Glomerular visceral epithelial cell (primary cell): ENCODE results near the gene PNRC1.
"Not testable (repeated sequence)": the region's sequence is repeated elsewhere in the genome, so short reads cannot be mapped to it uniquely, and the experiment has no call there.

Source experiments
- DNase-seq: peaks from one replicate; pipeline ENCODE4 v3.0.0-alpha.2; 2016; ENCODE audit errors: extremely low spot score

PNRC1 gene

DNA sequence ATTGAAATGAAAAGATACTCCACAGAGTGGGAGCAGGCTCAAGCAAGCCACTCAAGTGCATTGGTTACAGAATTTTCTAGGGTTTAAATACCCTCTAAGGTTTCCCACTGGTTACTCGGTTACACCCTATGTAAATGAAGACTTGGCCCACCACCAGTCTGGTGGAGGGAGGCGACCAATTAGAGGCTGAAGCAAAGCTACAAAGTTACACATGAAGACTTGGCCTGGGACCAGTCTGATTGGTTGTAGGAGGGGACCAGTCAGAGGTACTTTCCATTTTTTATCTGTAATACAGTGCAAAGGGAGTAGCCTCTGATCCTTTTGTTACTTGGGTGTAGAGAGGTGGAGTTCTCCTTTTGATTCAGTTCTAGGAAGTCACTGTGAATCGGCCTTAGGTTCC, 29.7 kb downstream of the PNRC1 start:
- no peak for DNase-seq

DNA sequence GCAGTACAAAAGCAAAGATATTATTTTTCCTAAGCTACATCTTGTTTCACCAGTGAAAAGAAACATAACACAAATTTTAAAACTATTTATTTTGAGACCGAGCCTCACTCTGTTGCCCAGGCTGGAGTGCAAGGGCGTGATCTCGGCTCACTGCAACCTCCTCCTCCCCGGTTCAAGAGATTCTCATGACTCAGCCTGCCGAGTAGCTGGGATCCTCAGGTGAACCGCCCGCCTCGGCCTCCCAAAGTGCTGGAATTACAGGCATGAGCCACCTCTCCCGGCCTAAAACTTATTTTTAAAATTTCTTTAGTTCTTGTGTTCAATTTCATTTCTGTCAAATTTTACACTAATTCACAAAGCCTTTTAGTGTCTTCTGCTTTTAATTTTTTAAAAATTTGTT, 31.4 kb downstream of the PNRC1 start:
- DNase-seq, result no peak

DNA sequence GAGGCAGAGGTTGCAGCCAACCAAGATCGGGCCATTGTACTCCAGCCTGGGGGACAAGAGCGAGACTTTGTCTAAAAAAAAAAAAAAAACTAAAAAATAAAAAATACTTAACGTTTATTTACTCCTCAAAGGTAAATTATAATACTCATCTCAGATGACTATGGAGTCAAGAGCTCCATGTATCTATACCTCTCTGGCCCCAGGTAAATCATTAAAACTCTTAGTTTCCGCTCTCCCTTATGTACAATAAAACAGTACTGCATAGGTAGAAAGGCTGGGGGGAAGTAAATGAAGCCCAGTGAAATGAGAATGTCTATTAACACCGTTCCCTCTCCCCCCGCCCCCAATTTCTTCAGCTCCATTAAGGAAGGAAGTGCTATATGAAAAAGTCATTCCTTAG, 36.2 kb downstream of the PNRC1 start:
- no peak for DNase-seq

DNA sequence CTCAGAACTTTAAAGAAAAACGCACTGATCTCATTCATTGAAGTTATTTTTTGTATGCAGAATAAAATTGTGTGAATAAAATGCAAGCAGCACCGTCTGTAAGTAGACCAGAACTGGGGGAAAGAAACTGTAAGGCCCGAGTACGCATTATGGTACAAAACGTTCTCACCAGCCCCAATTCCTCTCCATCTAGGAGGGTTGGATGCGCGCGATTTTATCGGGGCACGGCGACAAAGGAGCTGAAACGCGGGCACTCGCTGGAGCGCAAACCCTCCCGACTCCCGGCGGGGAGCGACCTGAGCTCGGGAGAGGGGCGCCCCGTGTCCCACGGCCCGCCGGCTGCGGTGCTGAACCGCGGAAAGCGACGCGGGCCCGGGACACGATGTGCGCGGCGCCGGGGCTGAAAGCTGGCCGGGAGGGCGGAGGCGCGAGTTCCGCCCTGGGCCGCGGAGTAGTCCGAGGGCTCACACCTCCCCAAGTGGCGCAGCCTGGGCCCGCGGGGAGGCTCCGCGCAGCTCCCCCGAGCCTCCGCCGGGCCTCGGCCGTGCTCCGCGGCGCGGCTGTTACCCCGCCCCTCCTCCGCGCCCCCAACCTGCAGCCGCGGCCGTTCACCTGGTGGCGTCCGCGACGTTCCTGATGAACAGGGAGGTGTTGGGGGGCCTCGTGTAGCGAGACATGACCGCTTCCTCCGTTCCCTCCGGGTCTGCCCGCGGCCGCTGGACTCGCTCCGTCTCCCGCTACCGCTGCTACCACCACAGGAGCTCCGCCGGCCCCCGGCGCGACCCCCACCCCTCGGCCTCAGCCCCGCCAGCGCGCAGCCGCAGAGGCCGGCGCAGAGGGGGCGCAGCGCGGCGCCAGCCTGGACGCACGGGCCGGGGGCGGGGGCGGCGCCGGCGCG, 36.9 kb downstream of the PNRC1 start, which contains the start of gene SRSF12:
Gene SRSF12, minus strand, starts transcription at position 861 of the 898 bp plus-strand sequence. Its CDS starts 184 bp downstream, at position 677.
- peak; percentile 34 for DNase-seq

DNA sequence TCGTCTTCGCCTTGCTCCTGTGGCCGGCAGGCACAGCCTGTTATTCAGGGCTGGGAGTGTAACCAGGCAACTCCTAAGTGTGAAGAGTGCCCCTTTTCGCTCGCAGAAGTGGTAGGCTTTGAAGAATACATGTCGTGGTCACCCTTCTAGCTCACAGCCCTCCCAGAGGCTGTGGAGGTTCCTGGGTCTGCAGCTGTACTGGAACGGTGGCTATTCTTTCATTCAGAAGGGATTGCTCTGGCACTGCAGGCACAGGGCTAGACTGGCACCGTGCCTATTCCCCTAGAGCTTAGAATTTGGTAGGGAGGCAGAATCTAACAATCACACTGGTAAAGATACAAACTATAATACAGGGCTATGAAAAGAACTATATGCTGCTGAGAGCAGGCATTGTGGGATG, 38.4 kb downstream of the PNRC1 start:
- DNase-seq, result no peak

DNA sequence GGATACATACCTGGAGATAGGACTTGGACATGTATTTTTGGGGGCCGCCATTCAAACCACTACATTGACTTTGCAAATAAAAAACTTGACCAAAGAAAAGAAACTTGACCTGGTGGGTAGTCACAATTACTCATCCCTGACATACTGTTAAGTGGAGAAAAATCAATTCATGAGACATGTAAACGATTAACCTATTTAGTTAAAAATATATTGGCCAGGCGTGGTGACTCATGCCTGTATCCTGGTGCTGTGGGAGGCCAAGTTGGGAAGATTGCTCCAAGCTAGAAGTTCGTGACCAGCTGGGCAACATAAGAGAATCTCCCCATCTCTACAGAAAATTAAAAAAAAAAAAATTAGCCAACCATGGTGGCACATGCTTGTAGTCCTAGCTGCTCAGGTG, 39.8 kb downstream of the PNRC1 start:
- DNase-seq, result peak; percentile 94

DNA sequence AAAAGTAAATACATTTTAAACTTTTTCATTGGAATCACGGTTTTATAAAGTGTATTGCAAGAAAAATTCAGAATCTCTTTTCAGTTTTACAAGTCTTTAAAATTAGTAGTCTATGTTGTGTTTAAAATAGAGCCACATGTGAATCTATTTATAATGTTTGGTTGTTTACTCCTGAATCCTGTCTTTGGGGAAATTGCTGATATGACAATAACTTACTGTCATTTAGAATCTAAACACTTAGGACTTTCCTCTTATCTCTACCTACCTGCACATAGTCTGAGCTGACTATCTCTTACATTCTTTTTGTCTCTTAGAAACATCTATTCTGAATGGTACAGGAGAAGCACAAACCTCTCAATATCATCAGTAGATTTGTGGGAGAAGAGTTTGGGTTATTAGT, 41.4 kb downstream of the PNRC1 start:
- DNase-seq, result no peak

DNA sequence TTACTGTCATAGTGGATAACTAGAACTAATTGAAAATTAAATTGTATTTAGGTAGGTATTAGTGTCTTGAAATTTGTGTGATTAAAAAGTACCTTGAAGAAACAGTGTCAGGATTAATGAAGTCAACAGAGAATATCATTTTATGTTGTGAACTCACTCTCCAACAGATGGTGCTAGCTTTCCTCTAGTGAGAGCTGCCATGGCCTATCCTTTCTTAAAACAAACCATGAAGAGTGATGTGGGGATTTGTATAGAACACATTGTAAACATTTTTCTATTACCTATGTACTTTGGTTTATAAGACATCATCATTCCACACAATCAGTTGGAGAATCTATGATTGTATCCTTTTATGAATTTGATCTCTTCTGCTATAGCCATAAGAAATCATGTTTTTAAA, 42.1 kb downstream of the PNRC1 start:
- DNase-seq, result peak; percentile 41

DNA sequence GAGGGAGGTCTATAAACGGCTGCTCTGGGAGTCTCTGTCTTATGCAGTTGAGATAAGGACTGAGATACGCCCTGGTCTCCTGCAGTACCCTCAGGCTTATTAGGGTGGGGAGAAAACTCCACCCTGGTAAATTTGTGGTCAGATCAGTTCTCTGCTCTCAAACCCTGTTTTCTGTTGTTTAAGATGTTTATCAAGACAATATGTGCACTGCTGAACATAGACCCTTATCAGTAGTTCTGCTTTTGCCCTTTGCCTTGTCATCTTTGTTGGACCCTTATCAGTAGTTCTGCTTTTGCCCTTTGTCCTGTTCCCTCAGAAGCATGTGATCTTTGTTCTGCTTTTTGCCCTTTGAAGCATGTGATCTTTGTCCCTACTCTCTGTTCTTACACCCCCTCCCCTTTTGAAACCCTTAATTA, 47.7 kb downstream of the PNRC1 start:
- not testable (repeated sequence) for DNase-seq

DNA sequence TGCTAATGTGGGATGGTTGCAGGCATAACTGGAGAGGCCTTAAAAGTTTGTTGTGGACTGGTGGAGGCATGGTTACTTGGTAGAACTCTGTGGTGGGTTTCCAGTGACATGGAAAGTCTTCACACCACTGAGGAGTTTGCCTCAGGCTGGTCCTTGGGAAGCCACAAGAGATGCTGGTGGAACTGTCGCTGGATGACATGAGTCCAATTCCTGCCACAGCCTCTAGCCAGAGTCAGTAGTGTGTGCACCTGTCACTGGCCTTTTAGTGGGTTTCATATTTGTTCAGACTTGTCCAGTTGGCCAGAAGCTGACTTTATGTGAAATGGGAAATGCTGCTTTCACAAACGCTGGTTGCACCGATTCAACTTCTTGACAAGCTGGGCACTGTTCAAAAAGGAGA, 51.0 kb downstream of the PNRC1 start:
- DNase-seq, result no peak

DNA sequence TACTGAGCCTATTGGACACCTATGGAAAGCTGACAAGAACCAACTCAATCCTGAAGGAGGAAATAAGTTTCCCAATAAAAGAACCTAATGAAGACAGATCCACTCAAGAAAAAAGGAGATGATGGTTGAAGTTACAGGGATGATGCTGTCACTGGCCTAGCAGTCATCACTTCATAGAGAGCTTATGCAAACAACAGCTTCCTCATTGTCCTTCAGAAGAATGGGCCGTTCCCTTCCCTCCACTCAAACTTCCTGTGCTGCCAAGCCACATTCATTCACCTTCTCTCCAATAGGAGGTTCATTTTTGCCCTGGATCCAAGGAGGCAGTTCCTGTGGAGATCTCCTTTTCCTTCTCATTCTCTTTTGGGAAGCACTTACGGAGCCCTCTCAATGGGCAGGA, 51.5 kb downstream of the PNRC1 start:
- DNase-seq, result no peak

DNA sequence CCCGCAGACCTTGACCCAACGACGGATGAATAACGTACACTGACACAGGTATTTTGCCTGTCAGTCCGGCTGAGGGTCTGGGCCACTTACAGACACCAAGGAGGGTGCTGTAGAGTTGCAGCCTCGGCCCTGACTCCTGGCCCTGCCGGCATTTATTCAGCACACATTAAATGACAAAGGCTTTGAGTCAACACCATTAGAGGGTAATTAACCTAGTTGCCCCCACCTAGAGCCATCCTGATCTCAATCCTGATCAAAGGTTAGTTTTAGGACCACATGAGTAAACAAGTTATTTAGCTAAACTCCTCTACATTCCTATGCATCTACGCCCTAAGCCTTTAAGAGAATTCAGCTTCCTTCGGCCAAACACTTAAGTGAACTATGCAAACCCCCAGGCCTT, 53.4 kb downstream of the PNRC1 start:
- no peak for DNase-seq

DNA sequence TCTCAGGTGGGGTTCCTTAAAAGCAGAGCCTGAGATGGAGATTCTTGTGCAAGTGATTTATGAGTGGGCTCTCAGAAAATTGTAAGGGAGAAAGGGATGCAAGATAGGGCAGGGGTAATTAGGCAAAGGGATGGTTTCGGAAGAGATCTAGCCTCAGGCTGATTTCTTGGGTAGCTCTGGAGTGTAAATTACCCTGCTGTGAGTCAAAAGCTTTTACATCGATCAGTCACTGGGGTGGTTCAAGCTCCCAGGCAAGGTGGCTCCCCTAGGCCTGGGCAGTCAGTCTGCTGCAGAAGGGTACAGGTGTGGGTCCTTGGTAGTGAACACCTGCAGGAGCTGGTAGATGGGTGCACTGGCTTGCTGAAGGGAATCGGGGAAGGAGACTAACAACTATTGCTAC, 54.2 kb downstream of the PNRC1 start:
- no peak for DNase-seq
